Adrenal gland (tissue), 12 donors: ENCODE measurements around the gene BEND5. TPM values are rescaled to one million over a fixed set of nuclear protein-coding genes. Genes with fewer than 3 reads are reported as not detected.

Source experiments
- DNase-seq, 7 donors: peaks; one replicate each; pipeline ENCODE4 v3.0.0-alpha.2; 2019 to 2020
- H3K27ac ChIP-seq, 5 donors: fragments of 200-600 bp; sonication (generic) in 4 of 5; 1 replicate in 3 of 5; 2 replicates in 2 of 5; pipeline versions ENCODE4 v1.5.1 to v1.8.0; 2016 to 2020; ENCODE audit warnings: mild to moderate bottlenecking in 1 of 5
- H3K27me3 ChIP-seq: fragments of 200-600 bp; 2 replicates; pipeline ENCODE4 v1.8.0; 2021
- H3K36me3 ChIP-seq, 2 donors: fragments of 200-600 bp; replicated peaks in 1 of 2; 1 replicate in 1 of 2; 2 replicates in 1 of 2; pipeline versions ENCODE4 v1.5.1 to v1.8.0; 2018 to 2022
- H3K4me1 ChIP-seq, 2 donors: fragments of 200-600 bp; replicated peaks in 1 of 2; 1 replicate in 1 of 2; 2 replicates in 1 of 2; pipeline versions ENCODE4 v1.5.1 to v1.8.0; 2018 to 2021
- H3K4me3 ChIP-seq, 4 donors: fragments of 200-600 bp; sonication (generic) in 3 of 4; one replicate each; pipeline ENCODE4 v1.5.1; 2016 to 2018
- H3K9me3 ChIP-seq, 3 donors: fragments of 200-600 bp; sonication (generic) in 1 of 3; replicated peaks in 1 of 3; 1 replicate in 2 of 3; 2 replicates in 1 of 3; pipeline versions ENCODE4 v1.5.1 to v1.8.0; 2016 to 2021
- POLR2A ChIP-seq, 2 donors: fragments of 450-650 bp; IDR thresholded peaks; one replicate each; pipeline ENCODE4 v1.6.1; 2017; ENCODE audit warnings: antibody characterized with exemption in 2 of 2, mild to moderate bottlenecking in 2 of 2, moderate library complexity in 1 of 2
- WGBS, 4 donors: extraction: QIAGEN DNeasy Blood & Tissue Kit in 2 of 4; methylation state at CpG; one replicate each; pipeline versions ENCODE4 v1.1.5 to v1.1.7; 2013 to 2017; 5-methylcytosine and 5-hydroxymethylcytosine counted together
- intact Hi-C, 2 donors: fragments of 100-400 bp; cut with DNase I; formaldehyde crosslinking; loops; one replicate each; pipeline versions ENCODE4 v1.14.1 to v1.15.0; 2022 to 2023
- polyA plus RNA-seq, 3 donors: library from polyadenylated mRNA; stranded (reverse); fragments of 200-250 nt in 2 of 3; fragments of 350-450 nt in 1 of 3; fragmentation: Illumina TruSeq in 1 of 3; extraction: RNeasy Lipid Tissue Mini Kit (QIAGEN cat#74804) in 1 of 3; gene quantifications; one replicate each; pipeline ENCODE4 v1.2.3, GENCODE V29; 2013 to 2014
- total RNA-seq, 9 donors: library from RNA; depleted of rRNA in 4 of 9; stranded (reverse); fragments of >200 nt in 4 of 9; fragments of 120-200 nt in 1 of 9; fragmentation: NEBNext Ultra II Directional in 1 of 9; extraction: Animal tissue kit (Norgen Biotek cat#: 25700) in 1 of 9; gene quantifications; one replicate each; pipeline versions ENCODE4 v1.1.0 to v1.2.4, GENCODE V29; 2013 to 2023
- TF ChIP-seq, protein P1 (sequence below), 6 experiments: fragments of 450-650 bp in 4 of 6; fragments of 200-600 bp in 2 of 6; sonication (generic) in 1 of 6; IDR thresholded peaks; 1 replicate in 5 of 6; 2 replicates in 1 of 6; pipeline versions ENCODE4 v1.5.1 to v1.8.0; 2016 to 2021; ENCODE audit warnings: antibody characterized with exemption in 6 of 6, mild to moderate bottlenecking in 2 of 6, moderate library complexity in 1 of 6
- donor health status: healthy with polysubstance abuse.
- donor health status: Bipolar disorder and iron deficiency.
- donor health status: DM: yes; HTN: yes; CAD: no.
- donor health status: DM: no; HTN: no; CAD: no.
- donor health status: DM: no; HTN: no; CAD: no.
- donor health status: DM: yes; HTN: yes; CAD: no.

BEND5 gene
- total and polyA plus RNA-seq, 12 donors, result 2.2 to 20.4 (median 8.4) TPM

DNA sequence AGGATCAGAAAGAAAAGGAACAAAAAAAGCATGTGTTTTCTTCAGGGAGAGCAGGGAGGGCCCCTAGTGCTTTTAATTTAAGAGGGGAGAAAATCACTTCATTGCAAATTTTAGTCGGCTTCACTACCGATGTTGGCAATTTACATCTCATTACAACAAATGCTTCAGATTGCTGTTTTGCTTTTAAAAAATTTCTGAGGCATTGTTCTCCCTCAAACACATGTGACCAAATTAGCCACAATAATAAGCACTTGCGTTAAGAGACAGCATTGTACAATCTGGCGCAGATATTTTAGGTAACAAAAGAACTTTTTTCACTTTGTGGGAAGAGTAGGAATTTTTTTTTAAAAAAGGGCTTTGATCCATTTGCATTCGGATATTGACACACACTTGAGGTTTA is 29.8 kb downstream of the BEND5 start:
- no peak overlapping the region for H3K4me3 ChIP-seq
- intact Hi-C loops, result no loop called here
- 87 to 95% (median 91%) methylated on average over 5 of the region's 5 CpGs for WGBS, 4 donors
- H3K4me1 ChIP-seq, result no peaks in the 10 kb centered on the region
- no peaks in the 10 kb centered on the region for H3K36me3 ChIP-seq
- H3K27ac ChIP-seq, result no peak overlapping the region
- no peak for TF ChIP-seq POLR2A (IDR thresholded peaks at IDR 0.05)
- TF ChIP-seq, protein P1, sequence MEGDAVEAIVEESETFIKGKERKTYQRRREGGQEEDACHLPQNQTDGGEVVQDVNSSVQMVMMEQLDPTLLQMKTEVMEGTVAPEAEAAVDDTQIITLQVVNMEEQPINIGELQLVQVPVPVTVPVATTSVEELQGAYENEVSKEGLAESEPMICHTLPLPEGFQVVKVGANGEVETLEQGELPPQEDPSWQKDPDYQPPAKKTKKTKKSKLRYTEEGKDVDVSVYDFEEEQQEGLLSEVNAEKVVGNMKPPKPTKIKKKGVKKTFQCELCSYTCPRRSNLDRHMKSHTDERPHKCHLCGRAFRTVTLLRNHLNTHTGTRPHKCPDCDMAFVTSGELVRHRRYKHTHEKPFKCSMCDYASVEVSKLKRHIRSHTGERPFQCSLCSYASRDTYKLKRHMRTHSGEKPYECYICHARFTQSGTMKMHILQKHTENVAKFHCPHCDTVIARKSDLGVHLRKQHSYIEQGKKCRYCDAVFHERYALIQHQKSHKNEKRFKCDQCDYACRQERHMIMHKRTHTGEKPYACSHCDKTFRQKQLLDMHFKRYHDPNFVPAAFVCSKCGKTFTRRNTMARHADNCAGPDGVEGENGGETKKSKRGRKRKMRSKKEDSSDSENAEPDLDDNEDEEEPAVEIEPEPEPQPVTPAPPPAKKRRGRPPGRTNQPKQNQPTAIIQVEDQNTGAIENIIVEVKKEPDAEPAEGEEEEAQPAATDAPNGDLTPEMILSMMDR (IDR thresholded peaks at IDR 0.05), result no peak
- H3K27me3 ChIP-seq, result no peaks in the 10 kb centered on the region
- H3K9me3 ChIP-seq, result no peaks in the 10 kb centered on the region
- no peak for DNase-seq

DNA sequence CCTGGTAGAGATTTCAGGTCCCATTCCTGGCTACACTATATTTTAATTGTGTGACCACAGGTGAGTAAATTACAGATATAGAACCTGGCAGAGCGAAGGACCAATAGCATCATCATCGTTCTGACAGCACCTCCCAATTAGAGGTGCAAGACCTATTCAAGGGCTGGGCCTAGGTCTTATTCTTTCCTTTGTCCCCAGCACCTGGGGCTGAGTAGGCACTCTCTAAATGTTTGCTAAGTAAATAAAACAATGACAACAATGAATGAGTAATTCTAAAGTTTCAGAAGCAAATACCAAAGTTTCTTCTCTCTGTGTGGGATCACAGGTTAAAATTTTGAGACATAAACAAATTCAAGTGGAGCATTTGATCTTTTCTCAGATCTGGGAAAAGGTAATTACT is 32.7 kb downstream of the BEND5 start:
- Histone ChIP-seq H3K4me1 (peaks cover 0 to 8% of the 10 kb centered on the region in 2 donors), H3K9me3 (no peaks in the 10 kb centered on the region), H3K36me3 (no peaks in the 10 kb centered on the region), H3K27me3 (no peaks in the 10 kb centered on the region), H3K27ac (no peak overlapping the region), H3K4me3 (no peak overlapping the region)
- no peak for DNase-seq
- WGBS, 4 donors, result 92 to 98% (median 97%) methylated on average over 2 of the region's 2 CpGs
- TF ChIP-seq, protein P1 (IDR thresholded peaks at IDR 0.05), result no peak
- no peak for TF ChIP-seq POLR2A (IDR thresholded peaks at IDR 0.05)
- intact Hi-C loops, result no loop called here

DNA sequence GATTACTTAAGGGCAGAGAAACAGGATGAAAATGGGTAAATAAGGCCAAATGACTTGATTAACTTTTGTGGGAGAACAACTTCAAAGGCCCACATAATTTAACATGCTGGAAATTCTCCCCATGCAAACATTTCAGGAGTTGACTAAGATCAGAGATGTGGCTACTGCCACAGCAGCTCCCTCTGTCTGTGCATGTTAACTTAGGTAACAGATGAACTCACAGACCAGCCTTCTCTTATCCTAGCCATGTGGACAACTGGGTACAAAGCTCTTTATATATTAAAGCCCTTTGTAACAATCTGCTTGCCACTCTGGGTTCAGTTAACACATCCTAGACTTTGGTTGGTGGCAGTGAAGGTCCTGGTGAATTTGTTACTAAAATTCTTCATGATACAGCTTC is 33.2 kb downstream of the BEND5 start:
- H3K27me3 ChIP-seq, result no peaks in the 10 kb centered on the region
- peaks cover 0 to 8% of the 10 kb centered on the region in 2 donors for H3K4me1 ChIP-seq
- no peaks in the 10 kb centered on the region for H3K9me3 ChIP-seq
- H3K4me3 ChIP-seq, result no peak overlapping the region
- DNase-seq, result no peak
- H3K27ac ChIP-seq, result no peak overlapping the region
- H3K36me3 ChIP-seq, result no peaks in the 10 kb centered on the region
- intact Hi-C loops, result no loop called here
- TF ChIP-seq POLR2A (IDR thresholded peaks at IDR 0.05), result no peak
- TF ChIP-seq, protein P1 (IDR thresholded peaks at IDR 0.05), result no peak

DNA sequence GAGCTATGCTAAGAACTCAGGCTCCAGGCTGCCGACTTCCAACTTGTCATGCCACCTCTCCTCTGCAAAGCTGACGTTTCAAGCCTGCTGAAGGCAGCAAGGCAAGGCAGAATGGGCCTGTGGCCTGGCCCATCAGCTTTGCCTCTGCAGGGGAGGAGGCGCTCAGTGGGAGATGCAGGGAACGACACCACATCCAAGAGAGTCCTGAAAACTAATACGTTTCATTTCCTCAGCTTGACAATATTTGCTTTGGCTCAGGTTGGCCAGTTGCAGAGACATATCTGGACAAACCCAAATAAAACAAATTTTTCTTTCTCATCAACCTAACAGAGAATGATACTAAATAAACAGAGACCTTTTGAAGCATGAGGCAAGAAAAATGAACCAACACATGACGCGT is 35.3 kb downstream of the BEND5 start:
- Histone ChIP-seq H3K27ac (no peak overlapping the region), H3K4me3 (no peak overlapping the region), H3K36me3 (no peaks in the 10 kb centered on the region), H3K27me3 (no peaks in the 10 kb centered on the region), H3K9me3 (no peaks in the 10 kb centered on the region), H3K4me1 (peaks cover 0 to 8% of the 10 kb centered on the region in 2 donors)
- intact Hi-C loops, result no loop called here
- no peak for TF ChIP-seq POLR2A (IDR thresholded peaks at IDR 0.05)
- TF ChIP-seq, protein P1 (IDR thresholded peaks at IDR 0.05), result no peak
- 79 to 86% (median 84%) methylated on average over 6 to 7 of the region's 7 CpGs for WGBS, 4 donors
- DNase-seq, result no peak
